GM19023 (cell line): Measurements from ENCODE around the gene RANGAP1.

ENCODE experiments used
- ATAC-seq: cut with Tn5 transposase; IDR thresholded peaks from one replicate; pipeline ENCODE4 v1.9.1; 2021; ENCODE audit warnings: mild to moderate bottlenecking, moderate library complexity; ENCODE audit not compliant: unreplicated experiment

The RANGAP1 gene

GRCh38 chr22:41238570-41239442 lies 47.2 kb downstream of the RANGAP1 start:
- no peak for ATAC-seq

GRCh38 chr22:41237707-41238569 lies 48.0 kb downstream of the RANGAP1 start:
- ATAC-seq = peak; percentile 67

GRCh38 chr22:41237036-41237706 lies 48.8 kb downstream of the RANGAP1 start:
- ATAC-seq = no peak

GRCh38 chr22:41234815-41235695 lies 50.9 kb downstream of the RANGAP1 start:
- no peak for ATAC-seq

- ATAC-seq = no peak
Observed at GRCh38 chr22:41231369-41231768, 54.6 kb downstream of the RANGAP1 start.

- ATAC-seq = no peak
Observed at GRCh38 chr22:41230401-41230785, 55.6 kb downstream of the RANGAP1 start.

GRCh38 chr22:41229730-41230400 lies 56.1 kb downstream of the RANGAP1 start:
- no peak for ATAC-seq

- no peak for ATAC-seq
Observed at GRCh38 chr22:41229215-41229614, 56.8 kb downstream of the RANGAP1 start.

- ATAC-seq = no peak
Observed at GRCh38 chr22:41226723-41227655, 59.0 kb downstream of the RANGAP1 start.

- ATAC-seq = no peak
Observed at GRCh38 chr22:41223535-41223934, 62.5 kb downstream of the RANGAP1 start.

GRCh38 chr22:41222846-41223507 lies 63.0 kb downstream of the RANGAP1 start:
- ATAC-seq = no peak

- ATAC-seq = no peak
Observed at GRCh38 chr22:41217553-41218157, 68.3 kb downstream of the RANGAP1 start.

- no peak for ATAC-seq
Observed at GRCh38 chr22:41216984-41217383, 69.0 kb downstream of the RANGAP1 start.

GRCh38 chr22:41215926-41216325 lies 70.1 kb downstream of the RANGAP1 start:
- ATAC-seq = no peak

GRCh38 chr22:41215409-41215808 lies 70.6 kb downstream of the RANGAP1 start:
- no peak for ATAC-seq

GRCh38 chr22:41206719-41207118 lies 79.3 kb downstream of the RANGAP1 start:
- no peak for ATAC-seq

GRCh38 chr22:41204992-41205900 lies 80.7 kb downstream of the RANGAP1 start, which contains the start of gene L3MBTL2:
Gene L3MBTL2 (plus strand): TSS chr22:41205312. CDS start chr22:41205363, 51 bp downstream.
- peak; percentile 96 for ATAC-seq
